Globus pallidus (tissue), 1 donor: ENCODE data around the gene BNIP3.
A peak's percentile ranks its signal among the peaks of the same experiment; 100 is the strongest.

Experiments used
- DNase-seq: peaks from one replicate; pipeline ENCODE4 v3.0.0-alpha.2; 2015; ENCODE audit warnings: low spot score

BNIP3 gene, protein sequence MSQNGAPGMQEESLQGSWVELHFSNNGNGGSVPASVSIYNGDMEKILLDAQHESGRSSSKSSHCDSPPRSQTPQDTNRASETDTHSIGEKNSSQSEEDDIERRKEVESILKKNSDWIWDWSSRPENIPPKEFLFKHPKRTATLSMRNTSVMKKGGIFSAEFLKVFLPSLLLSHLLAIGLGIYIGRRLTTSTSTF

DNA sequence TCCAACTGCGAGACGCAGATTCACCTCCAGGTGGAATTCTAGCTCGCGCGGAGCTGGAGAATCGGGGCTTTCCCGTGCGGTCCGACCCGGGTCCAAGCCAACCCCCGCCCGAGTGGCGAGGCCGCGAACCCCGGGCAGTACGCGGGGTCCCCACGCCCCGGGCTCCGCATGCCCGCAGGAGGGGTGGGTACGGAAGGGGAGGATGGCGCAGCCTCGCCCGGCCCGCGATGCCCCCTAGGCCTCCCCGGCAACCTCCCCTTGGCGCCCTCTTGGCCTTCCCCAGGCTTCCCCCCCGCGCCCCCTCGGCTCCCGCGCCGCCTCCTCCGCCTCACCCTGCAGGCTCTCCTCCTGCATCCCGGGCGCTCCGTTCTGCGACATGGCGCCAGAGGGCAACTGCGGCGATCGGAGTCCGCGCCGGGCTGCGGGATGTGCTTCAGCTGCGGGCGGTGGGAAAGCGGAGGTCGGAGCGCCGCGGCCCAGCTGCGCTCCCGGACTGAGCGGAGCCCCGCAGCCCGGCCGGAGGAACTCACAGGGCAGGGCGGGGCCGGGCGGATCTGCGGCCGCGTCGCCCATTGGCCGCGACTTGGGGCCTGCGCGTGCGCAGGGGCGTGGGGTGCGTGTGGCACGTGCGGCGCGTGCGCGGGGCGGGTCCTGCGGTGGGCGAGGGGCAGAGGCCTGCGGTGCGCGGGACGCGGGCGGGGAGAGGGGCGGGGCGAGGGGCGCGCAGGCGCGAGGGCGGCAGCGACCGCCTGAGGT, at the start of gene BNIP3:
BNIP3 (minus strand) TSS at position 495 of the 756 bp plus-strand sequence; CDS start at position 378, 117 bp downstream.
- DNase-seq: peak; percentile 89

GRCh38 chr10:132030898-132031463, 49.3 kb upstream of the BNIP3 start:
- DNase-seq: no peak

DNA sequence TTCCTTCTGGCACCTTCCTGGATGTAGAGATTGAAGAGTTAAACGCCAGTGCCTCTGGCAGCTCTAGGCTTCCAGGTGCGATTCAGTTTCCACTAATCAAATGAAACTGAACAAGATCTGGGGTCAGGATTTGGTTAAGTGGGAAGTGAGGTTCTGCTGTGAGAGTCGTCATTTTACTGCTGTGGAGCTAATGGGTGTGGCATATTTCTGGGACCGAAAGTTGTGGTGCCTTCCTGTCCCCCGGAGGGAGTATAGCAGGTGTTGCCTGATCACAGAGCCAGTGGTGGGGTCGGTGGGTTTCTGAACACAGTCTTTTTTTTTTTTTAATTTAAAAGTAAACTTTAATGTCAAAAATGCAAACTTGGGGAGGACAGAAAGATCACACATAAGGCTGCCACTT, 47.0 kb upstream of the BNIP3 start:
- DNase-seq: no peak

GRCh38 chr10:132027423-132027983, 45.8 kb upstream of the BNIP3 start:
- DNase-seq: no peak

- peak; percentile 72 for DNase-seq
Observed at GRCh38 chr10:132023092-132023811, 41.5 kb upstream of the BNIP3 start.

DNA sequence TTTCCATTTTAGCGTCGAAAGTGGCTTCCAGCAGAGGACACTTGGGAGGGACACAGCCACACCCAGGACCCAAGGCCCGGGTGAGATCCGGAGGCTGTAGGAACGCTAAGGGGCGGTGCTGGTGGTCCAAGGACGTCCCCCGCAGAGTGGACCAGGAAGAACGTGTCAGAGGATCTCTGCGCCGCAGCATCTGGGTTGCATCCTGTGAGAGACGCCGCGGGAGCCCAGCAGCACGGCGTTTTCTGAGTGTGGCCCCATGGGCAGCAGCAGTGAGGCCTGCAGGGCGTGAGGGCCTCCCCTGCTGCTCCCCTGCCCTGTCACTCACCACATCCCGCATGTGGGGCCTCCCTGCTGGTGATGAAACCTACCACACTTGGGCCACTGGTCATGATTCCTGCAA, 40.5 kb upstream of the BNIP3 start:
- no peak for DNase-seq

DNA sequence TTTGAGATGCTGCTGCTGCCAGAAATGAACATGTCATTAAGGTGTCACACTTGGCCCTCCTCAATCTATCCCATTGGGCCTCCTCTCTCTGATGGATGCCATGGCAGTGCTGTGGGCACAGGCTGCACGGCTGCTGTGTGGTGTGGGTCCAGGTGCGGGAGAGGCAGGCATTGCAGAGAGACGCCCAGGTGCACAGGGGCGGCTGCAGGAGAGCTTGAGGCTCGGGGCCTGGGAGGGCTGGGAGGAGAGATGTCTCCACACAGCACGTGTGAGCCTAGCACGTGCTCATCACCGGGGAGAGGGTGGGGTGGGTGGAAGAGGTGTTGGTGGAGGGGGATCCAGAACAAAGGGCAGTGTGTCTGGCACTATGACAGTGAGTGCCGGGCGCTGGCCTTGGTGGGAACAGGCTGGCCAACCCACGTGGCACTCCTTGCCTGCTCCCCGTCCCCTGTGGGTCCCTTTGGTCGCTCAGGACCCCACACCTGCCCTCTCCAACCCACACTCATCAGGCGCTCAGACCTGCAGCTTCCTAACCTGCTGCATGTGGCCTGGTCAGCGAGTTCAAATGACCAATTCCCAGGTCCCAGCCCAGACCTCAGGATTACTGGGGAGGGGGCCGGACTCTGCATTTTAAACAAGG, 39.9 kb upstream of the BNIP3 start:
- DNase-seq: no peak

DNA sequence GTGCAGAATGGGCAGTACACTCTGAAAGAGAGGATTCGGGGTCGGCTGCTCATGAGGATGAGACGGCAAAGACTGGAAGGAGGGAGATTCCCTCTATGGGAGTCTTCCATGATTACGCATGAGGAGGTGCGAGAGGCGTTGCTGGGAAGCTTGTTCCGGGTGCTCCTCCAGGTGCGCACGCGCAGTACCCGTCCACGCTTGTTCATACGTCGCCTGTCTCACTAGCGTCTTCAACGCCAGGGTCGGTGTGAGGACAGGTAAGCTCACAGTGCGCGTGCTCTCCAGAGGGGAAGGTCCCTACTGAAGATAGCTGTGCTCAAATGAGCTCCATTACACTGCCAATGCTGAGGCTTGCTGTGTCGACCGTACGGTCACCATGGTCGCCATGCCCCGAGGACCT, 39.3 kb upstream of the BNIP3 start:
- DNase-seq: no peak

DNA sequence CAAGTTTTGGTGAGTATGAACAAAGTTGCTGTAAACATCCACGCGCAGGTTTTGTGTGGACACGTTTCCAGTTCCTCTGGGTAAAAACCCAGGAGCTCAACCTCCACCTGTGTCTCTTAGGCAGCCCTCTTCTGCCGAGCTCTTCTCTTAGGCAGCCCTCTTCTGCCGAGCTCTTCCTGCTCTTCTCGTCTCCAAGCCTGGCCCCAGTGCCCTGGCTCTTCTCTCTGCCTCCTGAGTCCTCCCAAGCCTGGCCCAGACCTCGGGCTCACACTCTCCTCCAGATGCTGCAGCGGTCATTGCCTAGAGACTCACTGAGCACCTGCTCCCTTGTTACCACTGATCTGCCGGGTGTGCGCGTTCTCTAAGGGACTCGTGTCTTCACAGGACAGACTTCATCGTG, 38.7 kb upstream of the BNIP3 start:
- DNase-seq: no peak

DNA sequence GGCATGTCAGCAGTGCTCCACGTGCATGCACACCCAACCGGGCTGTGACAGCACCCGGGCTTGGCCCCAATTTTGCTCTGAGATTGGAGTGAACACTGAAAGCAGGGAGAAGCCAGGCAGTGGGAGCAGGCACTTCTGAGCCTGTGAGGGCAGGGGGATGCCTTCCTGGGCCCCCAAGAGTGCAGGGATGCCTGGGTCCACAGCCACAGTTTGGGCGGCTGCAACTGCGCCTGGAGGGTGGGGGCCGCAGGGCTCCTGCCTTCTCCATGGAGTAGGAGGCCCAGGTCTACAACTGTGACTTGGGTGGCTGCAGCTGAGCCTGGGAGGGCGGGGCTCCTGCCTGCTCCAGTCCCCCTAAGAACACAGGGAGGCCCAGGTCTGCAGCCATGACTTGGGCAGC, 37.6 kb upstream of the BNIP3 start:
- DNase-seq: no peak

- DNase-seq: no peak
Observed at GRCh38 chr10:132018446-132018845, 36.7 kb upstream of the BNIP3 start.

DNA sequence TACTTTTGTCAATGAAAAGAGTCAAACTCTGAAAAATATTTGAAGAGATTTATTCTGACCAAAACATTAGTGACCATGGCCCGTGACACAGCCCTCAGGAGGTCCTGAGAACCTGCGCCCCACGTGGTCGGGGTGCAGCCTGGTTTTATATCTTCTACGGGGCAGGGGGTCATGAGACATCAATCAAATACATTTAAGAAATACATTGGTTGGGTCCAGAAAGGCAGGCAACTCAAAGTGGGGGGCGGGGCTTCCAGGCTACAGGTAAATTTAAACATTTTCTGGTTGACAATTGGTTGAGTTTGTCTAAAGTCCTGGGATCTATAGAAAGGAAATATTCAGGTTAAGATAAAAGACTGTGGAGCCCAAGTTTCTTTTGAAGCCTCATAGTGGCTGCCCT, 34.8 kb upstream of the BNIP3 start:
- DNase-seq: no peak

GRCh38 chr10:132011445-132011844, 29.7 kb upstream of the BNIP3 start:
- no peak for DNase-seq

DNA sequence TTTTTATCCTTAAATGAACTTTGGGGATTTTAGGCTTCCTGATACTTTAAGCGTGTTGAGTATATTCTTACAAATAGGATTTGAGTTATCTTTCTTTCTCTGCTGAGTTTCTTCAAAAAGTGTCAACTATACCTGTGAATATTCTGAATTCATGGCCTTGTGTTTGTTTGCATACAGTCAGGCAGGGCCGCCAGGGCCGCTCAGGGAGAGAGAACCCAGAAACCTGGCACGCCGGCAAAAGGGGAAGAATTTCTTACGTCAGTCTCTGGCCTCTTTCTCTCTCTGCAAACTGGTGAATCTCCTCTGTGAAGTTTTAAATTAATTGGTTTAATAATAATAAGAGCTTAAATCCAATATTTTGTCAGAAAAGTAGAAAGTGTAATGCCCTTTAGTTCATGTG, 29.3 kb upstream of the BNIP3 start:
- DNase-seq: no peak

- DNase-seq: no peak
Observed at GRCh38 chr10:132010483-132010882, 28.8 kb upstream of the BNIP3 start.

DNA sequence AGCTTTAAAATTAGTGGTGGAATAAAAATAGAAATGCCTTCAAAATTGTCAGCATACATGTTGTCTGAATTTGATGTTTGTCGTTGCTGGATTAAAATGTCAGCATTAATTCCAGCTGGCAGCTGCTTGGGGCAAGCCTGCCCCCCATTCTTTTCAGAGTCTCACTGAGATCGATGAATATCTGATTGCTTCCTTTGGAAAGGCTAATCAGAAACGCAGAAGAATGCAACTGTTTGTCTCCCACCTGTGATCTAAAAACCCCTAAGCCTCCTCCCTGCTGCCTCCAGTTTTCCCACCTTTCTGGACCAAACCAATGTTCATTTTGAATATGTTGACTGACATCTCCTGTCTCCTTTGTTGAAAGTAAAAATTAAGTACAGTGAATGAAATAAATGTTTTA, 27.9 kb upstream of the BNIP3 start:
- DNase-seq: no peak

DNA sequence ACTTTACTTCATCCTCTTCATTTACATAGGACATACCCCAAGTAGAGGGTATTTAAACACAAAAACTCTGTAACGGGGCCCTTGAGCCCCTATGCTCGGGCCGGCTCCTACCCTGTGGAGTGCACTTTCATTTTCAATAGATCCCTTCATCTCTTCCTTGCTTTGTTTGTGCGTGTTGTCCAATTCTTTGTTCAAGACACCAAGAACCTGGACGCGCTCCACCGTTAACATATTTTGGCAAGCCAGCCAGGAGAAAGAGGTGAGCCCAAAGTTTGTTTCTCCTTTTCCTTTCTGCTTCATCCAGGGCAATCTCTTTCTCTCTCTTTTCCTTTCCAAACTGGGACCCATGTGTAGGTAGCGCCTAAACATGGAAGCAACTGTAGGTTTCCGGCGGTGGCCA, 26.0 kb upstream of the BNIP3 start:
- no peak for DNase-seq

DNA sequence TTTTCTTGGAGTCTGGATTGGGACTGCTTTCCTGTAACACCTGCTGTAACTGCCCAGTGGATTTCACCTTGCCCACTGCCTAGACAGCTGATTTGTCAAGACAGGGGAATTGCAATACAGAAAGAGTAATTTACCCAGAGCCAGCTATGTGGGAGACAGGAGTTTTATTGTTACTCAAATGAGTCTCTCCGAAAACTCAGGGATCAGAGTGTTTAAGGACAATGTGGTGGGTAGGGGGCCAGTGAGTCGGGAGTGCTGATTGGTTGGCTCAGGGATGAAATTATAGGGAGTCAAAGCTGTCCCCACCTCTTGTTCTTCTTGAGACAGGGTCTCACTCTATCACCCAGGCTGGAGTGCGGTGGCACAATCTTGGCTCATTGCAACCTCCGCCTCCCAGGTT, 25.2 kb upstream of the BNIP3 start:
- DNase-seq: no peak

DNA sequence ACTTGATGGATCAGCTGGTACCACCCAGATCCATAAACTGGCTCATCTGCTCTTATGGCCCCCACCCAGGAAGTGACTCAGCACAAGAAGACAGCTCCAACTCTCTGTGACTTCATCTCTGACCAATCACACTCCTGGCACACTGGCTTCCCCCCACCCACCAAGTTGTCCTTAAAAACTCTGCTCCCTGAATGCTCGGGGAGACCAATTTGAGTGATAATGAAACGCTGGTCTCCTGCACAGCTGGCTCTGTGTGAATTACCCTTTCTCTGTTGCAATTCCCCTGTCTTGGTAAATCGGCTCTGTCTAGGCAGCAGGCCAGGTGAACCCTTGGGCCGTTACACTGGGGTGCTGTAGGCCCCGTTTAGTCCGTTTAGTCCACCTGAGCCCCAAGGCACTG, 23.4 kb upstream of the BNIP3 start:
- DNase-seq: no peak

GRCh38 chr10:132004052-132004451, 22.3 kb upstream of the BNIP3 start:
- DNase-seq: no peak

GRCh38 chr10:132003282-132003924, 21.7 kb upstream of the BNIP3 start:
- DNase-seq: no peak

- DNase-seq: no peak
Observed at GRCh38 chr10:132002004-132002403, 20.3 kb upstream of the BNIP3 start.
